ENCODE results near the gene AKAP6.

DNA sequence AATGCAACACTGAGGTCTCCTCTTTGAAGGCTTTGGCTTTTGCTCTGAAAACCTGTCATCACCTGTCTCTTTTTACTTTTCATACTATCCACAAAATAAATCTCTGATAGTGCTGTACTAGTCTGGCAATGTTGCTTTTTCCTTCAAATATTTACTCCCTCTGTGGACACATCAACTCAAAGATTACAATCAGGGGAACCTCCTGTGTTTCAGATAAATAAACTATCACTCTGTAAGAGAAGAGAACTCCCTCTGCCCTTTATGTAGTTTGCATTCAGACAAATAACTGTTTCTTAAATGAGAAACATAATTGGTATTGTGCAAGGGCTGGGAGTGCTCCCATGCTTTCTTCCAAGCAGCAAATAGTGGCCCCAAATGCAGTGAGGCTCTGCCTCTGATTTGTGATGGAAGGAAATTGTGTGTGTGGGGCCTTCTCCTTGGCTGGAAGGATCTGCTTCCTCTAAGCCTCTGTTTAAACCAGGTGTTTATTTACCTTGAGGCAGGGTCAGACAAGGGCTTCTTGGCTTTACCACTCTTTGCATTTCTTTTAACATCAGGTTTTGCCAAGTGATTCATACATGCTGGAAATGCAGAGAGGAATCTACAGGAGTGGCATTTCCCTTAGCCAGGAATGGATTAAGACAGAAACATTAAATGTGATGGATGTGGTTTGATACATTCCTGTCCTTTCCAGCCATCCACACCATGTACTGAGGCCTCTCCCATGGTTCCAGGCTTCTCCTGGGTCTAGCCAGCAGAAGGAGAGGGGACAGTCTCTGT lies 69.0 kb downstream of the AKAP6 start:
- TF ChIP-seq POLR2A (IDR thresholded peaks at IDR 0.05), result no peak
- TF ChIP-seq, protein P1, sequence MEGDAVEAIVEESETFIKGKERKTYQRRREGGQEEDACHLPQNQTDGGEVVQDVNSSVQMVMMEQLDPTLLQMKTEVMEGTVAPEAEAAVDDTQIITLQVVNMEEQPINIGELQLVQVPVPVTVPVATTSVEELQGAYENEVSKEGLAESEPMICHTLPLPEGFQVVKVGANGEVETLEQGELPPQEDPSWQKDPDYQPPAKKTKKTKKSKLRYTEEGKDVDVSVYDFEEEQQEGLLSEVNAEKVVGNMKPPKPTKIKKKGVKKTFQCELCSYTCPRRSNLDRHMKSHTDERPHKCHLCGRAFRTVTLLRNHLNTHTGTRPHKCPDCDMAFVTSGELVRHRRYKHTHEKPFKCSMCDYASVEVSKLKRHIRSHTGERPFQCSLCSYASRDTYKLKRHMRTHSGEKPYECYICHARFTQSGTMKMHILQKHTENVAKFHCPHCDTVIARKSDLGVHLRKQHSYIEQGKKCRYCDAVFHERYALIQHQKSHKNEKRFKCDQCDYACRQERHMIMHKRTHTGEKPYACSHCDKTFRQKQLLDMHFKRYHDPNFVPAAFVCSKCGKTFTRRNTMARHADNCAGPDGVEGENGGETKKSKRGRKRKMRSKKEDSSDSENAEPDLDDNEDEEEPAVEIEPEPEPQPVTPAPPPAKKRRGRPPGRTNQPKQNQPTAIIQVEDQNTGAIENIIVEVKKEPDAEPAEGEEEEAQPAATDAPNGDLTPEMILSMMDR (IDR thresholded peaks at IDR 0.05), result no peak
